ENCODE results near the gene BET1L. TPM values are rescaled to one million over a fixed set of nuclear protein-coding genes. Genes with fewer than 3 reads are reported as not detected.

BET1L gene
- total and polyA plus RNA-seq, 3 donors from 2014 or later = 43.7 to 79.9 (median 47.5) TPM

DNA sequence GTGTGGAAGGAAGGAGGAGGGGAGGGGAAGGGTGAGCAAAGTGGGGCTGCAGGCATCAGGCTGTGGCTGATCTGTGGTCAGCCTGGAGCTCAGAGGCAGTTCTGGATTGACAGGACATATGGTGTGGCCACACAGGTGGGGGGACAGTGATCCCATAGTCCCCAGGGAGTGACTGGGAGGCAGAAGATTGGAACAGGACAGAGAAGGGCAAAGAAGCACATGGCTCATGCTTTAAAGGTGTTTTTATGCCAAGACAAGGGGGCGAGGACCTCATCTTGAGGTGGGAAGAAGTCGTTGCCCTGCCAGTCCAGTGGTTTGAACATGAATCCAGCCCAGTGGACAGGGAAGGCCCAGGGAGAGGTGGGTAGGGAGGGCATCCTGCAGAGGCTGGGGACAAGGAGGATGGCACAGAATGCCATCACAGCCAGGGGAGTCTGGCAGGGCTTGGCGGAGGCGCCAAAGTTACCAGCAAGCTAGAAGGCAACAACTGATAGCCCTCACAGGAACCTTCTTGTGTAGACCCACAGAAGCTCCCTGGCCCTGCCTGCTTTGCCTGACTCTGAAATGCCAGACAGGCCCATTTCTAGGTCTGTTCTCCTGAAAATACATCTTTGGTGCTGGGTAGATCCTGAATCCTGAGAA lies 3.1 kb downstream of the BET1L start:
- DNase-seq = peak; percentile 10
- TF ChIP-seq POLR2A (IDR thresholded peaks at IDR 0.05) = no peak
- TF ChIP-seq, protein P1, sequence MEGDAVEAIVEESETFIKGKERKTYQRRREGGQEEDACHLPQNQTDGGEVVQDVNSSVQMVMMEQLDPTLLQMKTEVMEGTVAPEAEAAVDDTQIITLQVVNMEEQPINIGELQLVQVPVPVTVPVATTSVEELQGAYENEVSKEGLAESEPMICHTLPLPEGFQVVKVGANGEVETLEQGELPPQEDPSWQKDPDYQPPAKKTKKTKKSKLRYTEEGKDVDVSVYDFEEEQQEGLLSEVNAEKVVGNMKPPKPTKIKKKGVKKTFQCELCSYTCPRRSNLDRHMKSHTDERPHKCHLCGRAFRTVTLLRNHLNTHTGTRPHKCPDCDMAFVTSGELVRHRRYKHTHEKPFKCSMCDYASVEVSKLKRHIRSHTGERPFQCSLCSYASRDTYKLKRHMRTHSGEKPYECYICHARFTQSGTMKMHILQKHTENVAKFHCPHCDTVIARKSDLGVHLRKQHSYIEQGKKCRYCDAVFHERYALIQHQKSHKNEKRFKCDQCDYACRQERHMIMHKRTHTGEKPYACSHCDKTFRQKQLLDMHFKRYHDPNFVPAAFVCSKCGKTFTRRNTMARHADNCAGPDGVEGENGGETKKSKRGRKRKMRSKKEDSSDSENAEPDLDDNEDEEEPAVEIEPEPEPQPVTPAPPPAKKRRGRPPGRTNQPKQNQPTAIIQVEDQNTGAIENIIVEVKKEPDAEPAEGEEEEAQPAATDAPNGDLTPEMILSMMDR (IDR thresholded peaks at IDR 0.05) = no peak
- no peaks in the 10 kb centered on the region for H3K27me3 ChIP-seq
- intact Hi-C loops (cut with DNase I; ENCODE audit: low total_unique reads) = no loop called here
- 88 to 93% methylated on average over 4 of the region's 4 CpGs for WGBS, 2 donors
- no peaks in the 10 kb centered on the region for H3K36me3 ChIP-seq (ENCODE audit: low read depth, missing control alignments)
- H3K4me1 ChIP-seq = peaks cover 12% of the 10 kb centered on the region
- no peak overlapping the region for H3K4me3 ChIP-seq
- H3K27ac ChIP-seq = no peak overlapping the region
- H3K9me3 ChIP-seq = no peaks in the 10 kb centered on the region

DNA sequence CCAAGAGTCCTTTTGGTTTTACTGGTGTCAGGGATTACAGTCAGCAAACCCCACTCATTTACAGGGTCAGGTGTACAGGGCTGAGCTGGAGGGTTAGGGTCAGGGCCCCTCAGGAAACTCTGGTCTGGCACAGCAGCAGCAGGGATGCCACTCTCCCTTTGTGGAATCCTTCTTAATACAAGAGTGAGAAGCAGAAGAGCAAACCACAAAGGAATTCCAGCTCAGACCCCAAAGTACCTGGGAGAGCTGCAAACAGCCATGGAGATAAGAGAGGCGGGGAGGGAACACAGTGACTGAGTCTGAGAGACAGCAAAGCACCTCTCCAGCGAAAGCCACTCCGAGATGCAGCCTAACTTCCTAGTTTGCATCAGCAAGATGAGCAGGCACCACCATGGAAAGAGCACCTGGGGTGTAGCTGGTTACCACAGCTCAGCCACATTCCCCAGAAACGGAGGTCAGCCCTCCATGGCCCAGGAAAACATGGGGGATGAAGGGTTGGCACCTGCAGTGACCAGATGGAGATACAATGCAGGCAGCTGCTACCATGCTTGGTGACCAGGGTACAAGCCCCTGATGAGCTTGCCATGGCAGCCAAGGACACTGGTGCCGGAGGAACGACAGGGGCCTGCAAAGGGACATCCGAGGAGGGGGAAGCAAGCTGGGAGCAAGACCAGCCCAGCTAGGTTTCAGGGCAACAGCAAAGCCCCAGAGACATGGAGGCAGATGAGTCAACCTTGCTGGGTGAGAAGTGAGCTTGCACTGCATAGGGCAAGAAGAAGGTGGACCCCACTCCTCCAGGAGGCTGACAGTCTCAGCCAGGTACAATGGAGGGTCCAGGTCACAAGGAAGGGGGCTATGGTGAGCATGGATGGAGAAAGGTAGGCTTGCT lies 3.9 kb downstream of the BET1L start:
- no peaks in the 10 kb centered on the region for H3K36me3 ChIP-seq (ENCODE audit: low read depth, missing control alignments)
- 87 to 88% methylated on average over 5 to 7 of the region's 7 CpGs for WGBS, 2 donors
- H3K4me3 ChIP-seq = no peak overlapping the region
- no peak overlapping the region for H3K27ac ChIP-seq
- peaks cover 12% of the 10 kb centered on the region for H3K4me1 ChIP-seq
- intact Hi-C loops (cut with DNase I; ENCODE audit: low total_unique reads) = no loop called here
- H3K9me3 ChIP-seq = no peaks in the 10 kb centered on the region
- peak; percentile 9 for DNase-seq
- no peaks in the 10 kb centered on the region for H3K27me3 ChIP-seq
- TF ChIP-seq POLR2A (IDR thresholded peaks at IDR 0.05) = no peak
- TF ChIP-seq, protein P1 (IDR thresholded peaks at IDR 0.05) = no peak

DNA sequence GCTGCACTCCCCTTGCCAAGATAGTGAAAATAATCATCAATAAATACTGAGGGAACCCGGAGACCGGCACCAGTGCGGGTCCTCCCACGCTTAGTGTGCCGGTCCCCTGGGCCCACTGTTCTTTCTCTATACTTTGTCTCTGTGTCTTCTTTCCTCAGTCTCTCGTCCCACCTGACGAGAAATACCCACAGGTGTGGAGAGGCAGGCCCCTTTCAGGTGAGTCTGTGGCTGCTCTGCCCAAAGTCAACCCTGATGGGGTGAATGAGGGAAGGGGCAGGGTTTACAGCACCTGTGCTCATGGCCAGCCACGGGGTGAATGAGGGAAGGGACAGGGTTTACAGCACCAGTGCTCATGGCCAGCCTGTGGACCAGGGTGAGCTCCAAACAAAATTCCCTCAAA lies 4.7 kb downstream of the BET1L start:
- peak; percentile 9 for DNase-seq
- intact Hi-C loops (cut with DNase I; ENCODE audit: low total_unique reads) = no loop called here
- no peak overlapping the region for H3K4me3 ChIP-seq
- H3K27me3 ChIP-seq = no peaks in the 10 kb centered on the region
- no peaks in the 10 kb centered on the region for H3K36me3 ChIP-seq (ENCODE audit: low read depth, missing control alignments)
- H3K4me1 ChIP-seq = peaks cover 12% of the 10 kb centered on the region
- 66 to 78% methylated on average over 8 of the region's 8 CpGs for WGBS, 2 donors
- H3K27ac ChIP-seq = no peak overlapping the region
- TF ChIP-seq POLR2A (IDR thresholded peaks at IDR 0.05) = no peak
- TF ChIP-seq, protein P1 (IDR thresholded peaks at IDR 0.05) = no peak
- no peaks in the 10 kb centered on the region for H3K9me3 ChIP-seq

DNA sequence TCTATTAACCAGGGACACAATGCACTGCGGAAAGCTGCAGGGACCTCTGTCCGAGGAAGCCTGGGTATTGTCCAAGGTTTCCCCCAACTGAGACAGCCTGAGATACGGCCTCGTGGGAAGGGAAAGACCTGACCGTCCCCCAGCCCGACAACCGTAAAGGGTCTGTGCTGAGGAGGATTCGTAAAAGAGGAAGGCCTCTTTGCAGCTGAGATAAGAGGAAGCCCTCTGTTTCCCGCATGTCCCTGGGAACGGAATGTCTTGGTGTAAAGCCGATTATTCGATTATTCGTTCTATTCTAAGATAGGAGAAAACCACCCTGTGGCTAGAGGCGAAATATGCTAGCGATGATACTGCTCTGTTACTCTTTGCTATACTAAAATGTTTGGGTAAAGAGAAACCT lies 5.2 kb downstream of the BET1L start:
- DNase-seq = peak; percentile 12
- no peak overlapping the region for H3K27ac ChIP-seq
- no peaks in the 10 kb centered on the region for H3K27me3 ChIP-seq
- peaks cover 12% of the 10 kb centered on the region for H3K4me1 ChIP-seq
- H3K4me3 ChIP-seq = no peak overlapping the region
- 64 to 79% methylated on average over 15 of the region's 15 CpGs for WGBS, 2 donors
- intact Hi-C loops (cut with DNase I; ENCODE audit: low total_unique reads) = no loop called here
- TF ChIP-seq POLR2A (IDR thresholded peaks at IDR 0.05) = no peak
- TF ChIP-seq, protein P1 (IDR thresholded peaks at IDR 0.05) = no peak
- H3K9me3 ChIP-seq = no peaks in the 10 kb centered on the region
- no peaks in the 10 kb centered on the region for H3K36me3 ChIP-seq (ENCODE audit: low read depth, missing control alignments)
